SHP77 (cell line): ENCODE data around the gene GSKIP.
A peak's percentile ranks its signal among the peaks of the same experiment; 100 is the strongest.
"Not testable (repeated sequence)": the region's sequence is repeated elsewhere in the genome, so short reads cannot be mapped to it uniquely, and the experiment has no call there.

ENCODE experiments used
- DNase-seq, 2 experiments: peaks; one replicate each; lab custom pipeline; 2025; lab: John Stamatoyannopoulos, UW

The GSKIP gene, protein sequence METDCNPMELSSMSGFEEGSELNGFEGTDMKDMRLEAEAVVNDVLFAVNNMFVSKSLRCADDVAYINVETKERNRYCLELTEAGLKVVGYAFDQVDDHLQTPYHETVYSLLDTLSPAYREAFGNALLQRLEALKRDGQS

DNA sequence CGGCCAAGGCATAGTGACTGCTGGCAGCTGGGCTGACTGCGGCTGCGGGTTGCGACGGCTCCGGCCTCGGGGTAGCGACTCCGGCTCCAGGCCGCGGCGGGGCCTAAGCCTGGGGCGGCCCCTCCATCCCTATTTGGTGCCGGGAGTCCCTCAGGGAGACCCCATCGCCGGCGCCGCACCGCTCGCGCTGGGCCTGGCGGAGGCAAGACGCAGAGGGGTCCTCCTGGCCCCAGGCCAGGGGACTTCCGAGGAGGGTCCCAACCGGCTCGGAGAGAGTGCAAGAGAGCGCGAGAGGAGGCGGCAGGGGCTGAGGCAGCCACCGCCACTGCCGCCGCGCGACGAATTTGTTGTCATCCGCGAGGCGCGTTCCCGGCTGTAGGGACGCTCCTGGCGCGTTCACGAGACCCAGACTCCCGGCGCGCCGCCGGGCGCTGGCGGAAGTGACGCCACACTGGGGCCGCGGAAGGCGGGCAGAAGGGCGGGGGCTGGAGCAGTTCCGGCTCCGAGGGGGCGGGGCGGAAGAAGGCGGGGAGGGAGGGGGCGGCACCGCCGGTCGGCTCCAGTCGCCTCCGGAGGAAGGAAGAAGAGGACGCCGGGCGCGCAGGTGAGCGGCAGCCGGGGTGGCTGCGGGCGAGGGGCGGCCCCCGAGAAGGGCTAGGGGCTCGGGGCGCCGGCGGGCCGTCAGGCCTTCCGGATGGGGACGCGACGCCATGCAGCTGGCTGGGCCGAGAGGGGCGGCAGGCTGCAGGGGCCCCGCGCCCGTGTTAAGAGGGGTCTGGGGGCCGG is at the start of gene GSKIP, which contains the start of gene ATG2B:
GSKIP (plus strand) TSS at position 562 of the 786 bp plus-strand sequence. CDS start 18,722 bp downstream, outside the sequence.
ATG2B (minus strand) TSS at position 377 of the 786 bp plus-strand sequence; CDS start at position 12, 365 bp downstream.
- peak; percentile 86 to 88 for DNase-seq

DNA sequence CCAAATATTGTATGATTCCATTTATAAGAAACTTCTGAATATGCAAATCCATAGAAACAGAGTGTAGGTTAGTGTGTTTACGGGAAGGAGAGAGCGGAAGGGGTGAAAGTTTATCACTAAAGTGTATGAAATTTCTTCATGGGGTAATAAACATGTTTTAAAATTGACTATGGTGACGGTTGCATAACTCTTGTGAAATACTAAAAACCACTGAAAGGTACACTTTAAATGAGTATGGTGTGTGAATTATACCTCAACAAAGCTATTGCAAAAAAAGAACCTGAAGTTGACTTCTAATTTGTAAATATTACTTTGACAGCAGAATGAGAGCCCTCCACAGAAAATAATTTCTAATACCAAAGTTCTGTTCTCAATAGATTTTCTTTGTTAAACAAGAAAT is 47.2 kb upstream of the GSKIP start:
- DNase-seq: no peak

GRCh38 chr14:96318836-96319235 is 44.5 kb upstream of the GSKIP start:
- DNase-seq: no peak

- DNase-seq: no peak
Measured at GRCh38 chr14:96320605-96321004, 42.7 kb upstream of the GSKIP start.

- DNase-seq: no peak
Measured at GRCh38 chr14:96324219-96324618, 39.1 kb upstream of the GSKIP start.

GRCh38 chr14:96338551-96338950 is 24.8 kb upstream of the GSKIP start:
- DNase-seq: no peak

- DNase-seq: no peak
Measured at GRCh38 chr14:96341323-96341722, 22.0 kb upstream of the GSKIP start.

DNA sequence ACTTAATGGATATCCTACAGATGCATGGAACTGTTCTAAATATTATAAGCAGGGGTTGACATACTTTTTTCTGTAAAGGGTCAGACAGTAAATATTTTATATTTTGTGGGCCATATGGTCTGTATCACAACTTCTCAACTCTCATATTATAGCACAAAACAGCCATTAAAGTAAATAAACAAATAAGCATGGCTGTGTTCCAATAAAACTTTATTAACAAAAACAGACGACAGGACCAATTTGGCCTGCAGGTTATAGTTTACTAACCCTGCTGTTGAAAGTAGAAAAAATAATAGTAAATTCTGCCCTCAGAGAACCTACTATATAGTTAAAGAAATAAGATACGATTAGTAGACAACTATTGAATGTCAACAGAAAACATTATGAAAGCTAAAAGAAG is 17.7 kb upstream of the GSKIP start:
- no peak for DNase-seq

- DNase-seq: not testable (repeated sequence)
Measured at GRCh38 chr14:96347957-96348356, 15.4 kb upstream of the GSKIP start.

GRCh38 chr14:96349286-96350075 is 13.8 kb upstream of the GSKIP start:
- DNase-seq: no peak

- DNase-seq: no peak
Measured at GRCh38 chr14:96351986-96352385, 11.3 kb upstream of the GSKIP start.

GRCh38 chr14:96352708-96353107 is 10.6 kb upstream of the GSKIP start:
- no peak for DNase-seq

- DNase-seq: no peak
Measured at GRCh38 chr14:96354246-96354645, 9.1 kb upstream of the GSKIP start.

GRCh38 chr14:96357216-96357615 is 6.1 kb upstream of the GSKIP start:
- no peak for DNase-seq

GRCh38 chr14:96359959-96360358 is 3.4 kb upstream of the GSKIP start:
- DNase-seq: no peak

- peak; percentile 48 to 80 for DNase-seq
Measured at GRCh38 chr14:96362071-96362964, 1.0 kb upstream of the GSKIP start.

GRCh38 chr14:96363751-96364336 is 518 bp downstream of the GSKIP start:
- peak; percentile 10 to 22 for DNase-seq

- no peak for DNase-seq
Measured at GRCh38 chr14:96364962-96365361, 1.6 kb downstream of the GSKIP start.

GRCh38 chr14:96368534-96368933 is 5.2 kb downstream of the GSKIP start:
- no peak for DNase-seq

GRCh38 chr14:96370528-96370927 is 7.2 kb downstream of the GSKIP start:
- no peak for DNase-seq

DNA sequence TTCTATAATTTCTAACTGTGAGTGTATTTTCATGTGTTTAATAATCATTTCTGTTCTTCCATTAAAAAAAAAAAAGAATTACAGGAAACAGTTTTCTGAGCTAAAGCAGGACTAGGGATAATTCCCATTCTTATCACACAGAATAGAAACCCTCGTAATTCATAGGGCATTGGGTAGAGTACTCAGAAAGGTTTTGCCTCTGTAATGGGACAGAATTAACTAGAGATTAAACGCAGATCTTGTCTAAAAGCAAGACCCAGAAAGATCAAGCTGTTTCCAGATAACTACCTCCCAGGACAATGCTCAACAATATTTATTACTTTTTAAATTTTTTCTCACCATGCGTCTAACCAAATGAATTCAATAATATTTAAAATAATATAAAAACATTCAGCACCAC is 10.2 kb downstream of the GSKIP start:
- DNase-seq: no peak
